OCI-LY3 (cell line): ENCODE results near the gene ARMC2.

Experiments
- H2AFZ ChIP-seq: fragments of 200-600, 300-600 bp; shearing (Covaris generic); 2 replicates; pipeline ENCODE4 v1.6.0; 2014; ENCODE audit warnings: antibody characterized with exemption, low read depth, low read length
- H3K27ac ChIP-seq: fragments of 200-600, 300-600 bp; sonication (generic); 2 replicates; pipeline ENCODE4 v1.5.1; 2014; ENCODE audit warnings: mild to moderate bottlenecking, low read length, moderate library complexity, mixed read lengths
- H3K27me3 ChIP-seq: fragments of 200-600, 300-600 bp; sonication (generic); 2 replicates; pipeline ENCODE4 v1.6.1; 2014; ENCODE audit warnings: low read depth, low read length, mixed read lengths
- H3K36me3 ChIP-seq: fragments of 200-600, 300-600 bp; sonication (generic); replicated peaks from 2 replicates; pipeline ENCODE3; 2014; ENCODE audit warnings: low read depth, low read length, mixed read lengths
- H3K4me1 ChIP-seq: fragments of 300-600, 200-600 bp; sonication (generic); 2 replicates; pipeline ENCODE4 v1.6.1; 2014; ENCODE audit warnings: low read length, mixed read lengths
- H3K4me2 ChIP-seq: fragments of 200-600, 300-600 bp; sonication (generic); 2 replicates; pipeline ENCODE4 v1.6.1; 2014; ENCODE audit warnings: low read length, mixed read lengths
- H3K4me3 ChIP-seq: fragments of 300-600, 200-600 bp; sonication (generic); 2 replicates; pipeline ENCODE4 v1.5.1; 2014; ENCODE audit warnings: antibody characterized with exemption, mild to moderate bottlenecking, low read length, moderate library complexity
- H3K79me2 ChIP-seq: fragments of 300-600, 200-600 bp; shearing (Covaris generic); 2 replicates; pipeline ENCODE4 v1.6.1; 2014; ENCODE audit warnings: mild to moderate bottlenecking, low read length, mixed read lengths
- H3K9ac ChIP-seq: fragments of 300-600, 200-600 bp; shearing (Covaris generic); 2 replicates; pipeline ENCODE4 v1.6.0; 2014; ENCODE audit warnings: mild to moderate bottlenecking, low read length, moderate library complexity
- H3K9me3 ChIP-seq: fragments of 200-600, 300-600 bp; shearing (Covaris generic); 2 replicates; pipeline ENCODE4 v1.6.1; 2014; ENCODE audit warnings: low read length, mixed read lengths; ENCODE audit not compliant: insufficient read depth
- H4K20me1 ChIP-seq: fragments of 200-600, 300-600 bp; sonication (generic); 2 replicates; pipeline ENCODE4 v1.6.1; 2016; ENCODE audit warnings: low read length, mixed read lengths; ENCODE audit not compliant: insufficient read depth
- CTCF ChIP-seq: fragments of 200-600, 300-600 bp; sonication (generic); IDR thresholded peaks from 2 replicates; pipeline ENCODE4 v1.5.1; 2014; ENCODE audit warnings: antibody characterized with exemption, low read length, low read depth
- EZH2phosphoT487 ChIP-seq: fragments of 200-600 bp; shearing (Covaris generic); IDR thresholded peaks from 2 replicates; pipeline ENCODE4 v1.6.1; 2018; ENCODE audit warnings: antibody characterized with exemption, mixed run types, low read depth

The ARMC2 gene

GRCh38 chr6:108873251-108873650 is 25.0 kb downstream of the ARMC2 start:
- Histone ChIP-seq H3K4me3 (no peak overlapping the region), H3K27ac (no peak overlapping the region), H3K9me3 (no peaks in the 10 kb centered on the region), H3K27me3 (peaks cover 51% of the 10 kb centered on the region), H3K9ac (no peak overlapping the region), H3K79me2 (no peaks in the 10 kb centered on the region), H3K36me3 (no peaks in the 10 kb centered on the region), H3K4me2 (no peak overlapping the region; the same call in 1 of the 2 replicates), H4K20me1 (no peaks in the 10 kb centered on the region), H3K4me1 (peaks cover 41% of the 10 kb centered on the region), H2AFZ (no peak overlapping the region)
- TF ChIP-seq EZH2phosphoT487 (no peak), CTCF (no peak)

- H3K36me3 ChIP-seq: no peaks in the 10 kb centered on the region
- TF ChIP-seq CTCF: no peak
- TF ChIP-seq EZH2phosphoT487: no peak
- H2AFZ ChIP-seq: no peak overlapping the region
- no peak overlapping the region for H3K9ac ChIP-seq
- H3K79me2 ChIP-seq: no peaks in the 10 kb centered on the region
- H3K4me3 ChIP-seq: peak overlapping the region; percentile 73
- H3K4me1 ChIP-seq: peaks cover 41% of the 10 kb centered on the region
- peak overlapping the region; percentile 84 for H3K4me2 ChIP-seq
- H3K9me3 ChIP-seq: no peaks in the 10 kb centered on the region
- H4K20me1 ChIP-seq: no peaks in the 10 kb centered on the region
- H3K27ac ChIP-seq: no peak overlapping the region
- H3K27me3 ChIP-seq: peaks cover 58% of the 10 kb centered on the region
Measured at GRCh38 chr6:108873971-108874370, 25.7 kb downstream of the ARMC2 start.

- Histone ChIP-seq H3K9ac (peak overlapping the region; percentile 24; the same call in 1 of the 2 replicates), H3K27ac (peak overlapping the region; percentile 71), H3K79me2 (no peaks in the 10 kb centered on the region), H3K9me3 (no peaks in the 10 kb centered on the region), H3K27me3 (peaks cover 62% of the 10 kb centered on the region), H3K4me3 (peak overlapping the region; percentile 73), H3K4me2 (peak overlapping the region; percentile 84), H4K20me1 (no peaks in the 10 kb centered on the region), H2AFZ (no peak overlapping the region), H3K4me1 (peaks cover 41% of the 10 kb centered on the region), H3K36me3 (no peaks in the 10 kb centered on the region)
- TF ChIP-seq EZH2phosphoT487 (peak; percentile 80), CTCF (no peak)
Measured at GRCh38 chr6:108874470-108875160, 26.4 kb downstream of the ARMC2 start.

- no peak overlapping the region for H2AFZ ChIP-seq
- peaks cover 41% of the 10 kb centered on the region for H3K4me1 ChIP-seq
- no peaks in the 10 kb centered on the region for H3K36me3 ChIP-seq
- H3K4me3 ChIP-seq: 0 out of 2 replicates have a peak overlapping the region, but pooled peaks have one; percentile 11
- TF ChIP-seq CTCF (no peak), EZH2phosphoT487 (no peak)
- no peaks in the 10 kb centered on the region for H3K79me2 ChIP-seq
- H3K9me3 ChIP-seq: peaks cover 2% of the 10 kb centered on the region; the same call in 1 of the 2 replicates
- peak overlapping the region; percentile 48 for H3K4me2 ChIP-seq
- H3K27me3 ChIP-seq: peaks cover 67% of the 10 kb centered on the region
- H4K20me1 ChIP-seq: no peaks in the 10 kb centered on the region
- H3K9ac ChIP-seq: no peak overlapping the region
- H3K27ac ChIP-seq: no peak overlapping the region
Measured at GRCh38 chr6:108875161-108875555, 26.9 kb downstream of the ARMC2 start.
